Uterus (tissue), 4 donors: ENCODE measurements around the gene RAPGEF5. TPM values are rescaled to one million over a fixed set of nuclear protein-coding genes. Genes with fewer than 3 reads are reported as not detected.

Source experiments
- DNase-seq, 2 donors: peaks; one replicate each; pipeline ENCODE4 v3.0.0-alpha.2; 2019 to 2020
- H3K27ac ChIP-seq, 2 donors: fragments of 200-600 bp; sonication (generic); 1 replicate in 1 of 2; 2 replicates in 1 of 2; pipeline ENCODE4 v1.5.1; 2016 to 2018
- H3K27me3 ChIP-seq, 2 donors: fragments of 200-600 bp; sonication (generic); one replicate each; pipeline ENCODE4 v1.5.1; 2018 to 2019; ENCODE audit warnings: control low read depth in 1 of 2
- H3K36me3 ChIP-seq, 2 donors: fragments of 200-600 bp; sonication (generic); one replicate each; pipeline ENCODE4 v1.5.1; 2019; ENCODE audit warnings: control low read depth in 1 of 2
- H3K4me1 ChIP-seq, 2 donors: fragments of 200-600 bp; sonication (generic); one replicate each; pipeline ENCODE4 v1.5.1; 2018 to 2019; ENCODE audit warnings: control low read depth in 1 of 2
- H3K4me3 ChIP-seq, 2 donors: fragments of 200-600 bp; sonication (generic); 1 replicate in 1 of 2; 2 replicates in 1 of 2; pipeline ENCODE4 v1.5.1; 2018 to 2019; ENCODE audit warnings: mild to moderate bottlenecking in 1 of 2
- H3K9me3 ChIP-seq, 2 donors: fragments of 200-600 bp; sonication (generic); one replicate each; pipeline ENCODE4 v1.5.1; 2019; ENCODE audit warnings: control low read depth in 1 of 2
- POLR2A ChIP-seq, 2 donors: fragments of 450-650 bp; IDR thresholded peaks; one replicate each; pipeline ENCODE4 v1.6.1; 2016; ENCODE audit warnings: antibody characterized with exemption in 2 of 2, mild to moderate bottlenecking in 1 of 2, moderate library complexity in 1 of 2
- intact Hi-C: fragments of 100-400 bp; cut with DNase I; formaldehyde crosslinking; loops from one replicate; pipeline ENCODE4 v1.15.1; 2023; ENCODE audit warnings: low total_unique reads
- total RNA-seq, 4 donors: library from RNA; depleted of rRNA in 3 of 4; stranded (reverse); fragments of >200 nt in 3 of 4; gene quantifications; one replicate each; pipeline versions ENCODE4 v1.1.0 to v1.2.4, GENCODE V29; 2014 to 2023
- TF ChIP-seq, protein P1 (sequence below), 4 experiments: fragments of 200-600 bp in 2 of 4; fragments of 450-650 bp in 2 of 4; sonication (generic) in 2 of 4; IDR thresholded peaks; one replicate each; pipeline ENCODE4 v1.5.1; 2016 to 2019; ENCODE audit warnings: antibody characterized with exemption in 4 of 4, mild to moderate bottlenecking in 2 of 4, moderate library complexity in 1 of 4
- donor health status: DM: yes; HTN: yes; CAD: no.

Gene RAPGEF5
- total RNA-seq, 4 donors from 2014 or later: 44.7 to 124 (median 55.1) TPM

DNA sequence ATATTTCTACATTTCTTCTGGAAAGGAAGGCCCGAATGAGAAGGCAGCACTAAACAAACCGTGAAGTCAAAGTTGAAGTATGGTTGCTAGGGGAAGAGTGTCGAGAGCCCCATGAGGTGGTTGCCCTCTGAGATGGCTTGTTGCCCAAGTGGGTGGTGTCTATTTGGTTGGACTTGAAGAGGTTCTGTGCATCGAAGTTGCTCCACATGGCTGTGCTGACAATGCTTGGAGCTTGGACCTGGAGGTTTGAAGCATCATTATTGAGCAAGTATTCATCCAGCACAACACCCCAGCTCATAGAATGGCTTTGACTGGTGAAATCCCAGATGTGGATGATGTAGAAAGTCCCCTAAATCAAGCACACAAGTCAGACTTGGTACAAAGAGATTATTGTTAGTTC lies 246.1 kb downstream of the RAPGEF5 start:
- no peaks in the 10 kb centered on the region for H3K4me1 ChIP-seq
- no peaks in the 10 kb centered on the region for H3K9me3 ChIP-seq
- H3K27me3 ChIP-seq: no peaks in the 10 kb centered on the region
- no peak for TF ChIP-seq POLR2A (IDR thresholded peaks at IDR 0.05)
- TF ChIP-seq, protein P1, sequence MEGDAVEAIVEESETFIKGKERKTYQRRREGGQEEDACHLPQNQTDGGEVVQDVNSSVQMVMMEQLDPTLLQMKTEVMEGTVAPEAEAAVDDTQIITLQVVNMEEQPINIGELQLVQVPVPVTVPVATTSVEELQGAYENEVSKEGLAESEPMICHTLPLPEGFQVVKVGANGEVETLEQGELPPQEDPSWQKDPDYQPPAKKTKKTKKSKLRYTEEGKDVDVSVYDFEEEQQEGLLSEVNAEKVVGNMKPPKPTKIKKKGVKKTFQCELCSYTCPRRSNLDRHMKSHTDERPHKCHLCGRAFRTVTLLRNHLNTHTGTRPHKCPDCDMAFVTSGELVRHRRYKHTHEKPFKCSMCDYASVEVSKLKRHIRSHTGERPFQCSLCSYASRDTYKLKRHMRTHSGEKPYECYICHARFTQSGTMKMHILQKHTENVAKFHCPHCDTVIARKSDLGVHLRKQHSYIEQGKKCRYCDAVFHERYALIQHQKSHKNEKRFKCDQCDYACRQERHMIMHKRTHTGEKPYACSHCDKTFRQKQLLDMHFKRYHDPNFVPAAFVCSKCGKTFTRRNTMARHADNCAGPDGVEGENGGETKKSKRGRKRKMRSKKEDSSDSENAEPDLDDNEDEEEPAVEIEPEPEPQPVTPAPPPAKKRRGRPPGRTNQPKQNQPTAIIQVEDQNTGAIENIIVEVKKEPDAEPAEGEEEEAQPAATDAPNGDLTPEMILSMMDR (IDR thresholded peaks at IDR 0.05): no peak
- no peak overlapping the region for H3K4me3 ChIP-seq
- no peak for DNase-seq
- H3K36me3 ChIP-seq: no peaks in the 10 kb centered on the region
- intact Hi-C loops: loop anchor here (5.0 kb wide), 1 partner anchor 376 kb away; no protein-coding TSS in a partner anchor
- no peak overlapping the region for H3K27ac ChIP-seq

DNA sequence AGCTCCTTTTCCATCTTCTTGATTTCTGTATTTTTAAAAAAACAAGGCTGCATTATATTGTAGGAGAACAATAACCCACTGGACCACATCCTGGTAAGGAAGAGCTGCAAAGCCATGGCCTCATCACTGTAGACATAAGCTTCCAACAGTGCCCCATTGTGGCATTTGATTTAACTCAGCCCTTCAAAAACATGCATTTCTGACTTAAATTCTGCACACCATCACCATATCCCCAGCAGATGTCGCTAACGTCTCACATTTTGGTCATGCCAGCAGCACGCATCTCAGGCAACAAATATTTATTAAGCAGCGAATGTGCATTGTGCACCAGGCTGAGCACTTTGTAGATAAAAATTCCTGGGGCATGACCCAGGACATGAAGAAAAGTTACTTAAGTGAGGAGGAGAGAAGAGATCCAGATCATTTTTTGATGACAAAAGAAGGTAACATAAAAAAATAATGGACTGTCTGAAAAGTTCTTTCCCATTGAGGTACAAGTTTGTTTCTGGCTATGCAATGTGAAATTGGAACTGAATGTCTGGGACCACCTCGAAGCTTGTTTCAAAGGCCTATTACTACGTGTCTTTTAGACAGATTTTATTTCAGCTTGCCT lies 246.6 kb downstream of the RAPGEF5 start:
- DNase-seq: peak; percentile 62 to 74
- Histone ChIP-seq H3K9me3 (no peaks in the 10 kb centered on the region), H3K4me1 (no peaks in the 10 kb centered on the region), H3K36me3 (no peaks in the 10 kb centered on the region), H3K27me3 (no peaks in the 10 kb centered on the region), H3K4me3 (no peak overlapping the region), H3K27ac (no peak overlapping the region)
- TF ChIP-seq, protein P1 (IDR thresholded peaks at IDR 0.05): peak; percentile 77 to 91 (median 86)
- TF ChIP-seq POLR2A (IDR thresholded peaks at IDR 0.05): no peak
- intact Hi-C loops: loop anchor here (5.0 kb wide), 1 partner anchor 377 kb away; no protein-coding TSS in a partner anchor

DNA sequence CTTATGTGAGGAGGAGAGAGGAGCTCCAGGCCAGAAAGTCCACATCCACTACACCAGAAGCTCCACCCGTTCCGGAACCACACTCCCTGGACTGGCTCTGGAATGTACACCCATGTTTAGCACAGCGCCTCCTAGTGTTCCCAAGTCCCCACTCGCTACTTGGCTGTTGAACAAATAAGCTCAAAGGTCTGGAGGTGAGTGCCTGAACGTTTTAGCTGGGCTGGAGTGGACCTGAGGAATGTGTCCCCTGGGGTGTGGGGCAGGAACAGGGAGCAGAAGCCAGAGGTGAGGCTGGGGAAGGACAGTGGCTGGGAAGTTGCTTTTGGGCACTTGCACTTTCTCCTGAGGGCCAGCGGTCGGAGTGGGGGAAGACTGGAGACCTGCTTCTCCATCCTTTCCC lies 247.2 kb downstream of the RAPGEF5 start:
- TF ChIP-seq, protein P1 (IDR thresholded peaks at IDR 0.05): no peak
- no peak for TF ChIP-seq POLR2A (IDR thresholded peaks at IDR 0.05)
- DNase-seq: no peak
- no peaks in the 10 kb centered on the region for H3K9me3 ChIP-seq
- H3K27me3 ChIP-seq: no peaks in the 10 kb centered on the region
- no peaks in the 10 kb centered on the region for H3K36me3 ChIP-seq
- no peaks in the 10 kb centered on the region for H3K4me1 ChIP-seq
- no peak overlapping the region for H3K4me3 ChIP-seq
- H3K27ac ChIP-seq: no peak overlapping the region
- intact Hi-C loops: loop anchor here (5.0 kb wide), 1 partner anchor 378 kb away; no protein-coding TSS in a partner anchor

DNA sequence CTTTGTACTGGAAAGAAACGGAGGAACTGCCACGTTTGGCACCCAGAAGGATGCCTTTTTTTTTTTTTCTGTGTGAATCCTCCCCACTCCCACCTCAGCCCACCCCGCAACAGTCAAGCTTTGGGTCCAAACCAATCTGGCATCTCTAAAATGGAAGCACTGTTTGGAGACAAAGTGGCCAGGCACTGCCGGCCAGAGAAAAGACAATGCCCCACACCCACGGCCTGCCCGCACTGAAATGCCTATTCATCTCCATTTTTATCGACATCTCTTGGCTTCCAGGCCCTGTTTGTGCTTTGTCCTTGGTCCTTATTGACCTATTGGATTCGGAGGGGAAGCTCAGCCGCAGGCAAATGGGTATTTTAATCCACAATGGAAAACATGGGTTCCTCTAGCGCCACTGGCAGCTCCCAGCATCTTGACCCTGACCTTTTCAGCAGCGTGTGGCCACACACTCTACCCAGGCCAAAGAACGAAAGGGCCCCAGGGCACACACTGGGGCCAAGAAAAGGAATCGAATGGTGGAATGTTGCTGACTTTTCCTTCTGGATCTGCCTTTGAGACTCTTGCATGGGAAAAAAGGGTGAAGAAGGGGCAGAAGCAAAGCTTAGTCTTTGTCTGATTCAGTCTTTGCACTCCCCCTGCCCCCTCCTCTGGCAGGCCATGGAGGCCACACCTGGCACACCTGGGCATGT lies 248.7 kb downstream of the RAPGEF5 start:
- no peaks in the 10 kb centered on the region for H3K9me3 ChIP-seq
- DNase-seq: no peak
- H3K27ac ChIP-seq: no peak overlapping the region
- H3K4me1 ChIP-seq: no peaks in the 10 kb centered on the region
- no peaks in the 10 kb centered on the region for H3K27me3 ChIP-seq
- no peaks in the 10 kb centered on the region for H3K36me3 ChIP-seq
- TF ChIP-seq, protein P1 (IDR thresholded peaks at IDR 0.05): no peak
- TF ChIP-seq POLR2A (IDR thresholded peaks at IDR 0.05): no peak
- H3K4me3 ChIP-seq: no peak overlapping the region
- intact Hi-C loops: no loop called here

GRCh38 chr7:22105550-22105949 lies 251.4 kb downstream of the RAPGEF5 start:
- no peaks in the 10 kb centered on the region for H3K9me3 ChIP-seq
- intact Hi-C loops: no loop called here
- H3K4me3 ChIP-seq: no peak overlapping the region
- no peaks in the 10 kb centered on the region for H3K4me1 ChIP-seq
- TF ChIP-seq, protein P1 (IDR thresholded peaks at IDR 0.05): no peak
- no peak for TF ChIP-seq POLR2A (IDR thresholded peaks at IDR 0.05)
- DNase-seq: no peak
- H3K27ac ChIP-seq: no peak overlapping the region
- no peaks in the 10 kb centered on the region for H3K36me3 ChIP-seq
- no peaks in the 10 kb centered on the region for H3K27me3 ChIP-seq
